Measurements from ENCODE around the gene MYL6B. TPM values are rescaled to one million over a fixed set of nuclear protein-coding genes. Genes with fewer than 3 reads are reported as not detected.

The MYL6B gene
- total RNA-seq, result 10 to 100 TPM; 68.4 to 75.1 TPM

DNA sequence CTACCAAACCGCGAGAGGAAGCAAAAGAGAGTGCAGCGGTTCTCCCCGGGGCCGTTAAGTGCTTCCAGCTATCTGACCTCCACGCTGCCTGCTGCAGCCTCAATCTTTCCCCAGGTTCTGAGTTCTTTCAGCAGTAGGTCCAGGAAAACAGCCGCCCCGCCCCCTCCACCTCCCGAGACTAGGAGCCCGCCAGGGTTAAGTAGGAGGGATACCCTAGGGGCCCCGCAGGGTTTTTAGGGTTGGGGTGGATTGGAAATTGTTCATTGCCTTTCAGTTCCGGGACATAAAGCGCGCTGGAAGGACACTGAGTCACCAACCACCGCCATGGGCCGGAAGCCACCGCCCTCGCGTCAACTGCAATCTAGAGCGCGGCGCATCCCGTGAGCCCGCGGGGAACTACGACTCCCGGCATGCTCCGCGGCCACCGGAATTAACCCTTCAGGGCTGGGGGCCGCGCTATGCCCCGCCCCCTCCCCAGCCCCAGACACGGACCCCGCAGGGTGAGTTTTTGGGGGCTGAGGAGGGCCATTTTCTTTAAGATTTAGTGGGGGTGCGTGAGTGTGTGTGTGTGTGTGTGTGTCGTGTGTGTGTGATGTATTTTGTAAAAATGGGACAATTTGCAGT is at the start of gene MYL6B:
TSS of gene MYL6B (plus strand) at position 456 of the 624 bp plus-strand sequence. CDS start 1,332 bp downstream, outside the sequence.
- CTCF ChIA-PET, result interaction anchor here (0.9 to 3.0 kb wide), 7 partner anchors 10 to 37 kb away, joined by 3 to 8 read pairs (median 3); partner anchors contain the start of genes ESYT1 and SMARCC2
- POLR2A ChIA-PET, result interaction anchor here (0.6 to 1.4 kb wide), 9 partner anchors 9 to 111 kb away, joined by 3 to 13 read pairs (median 4); partner anchors contain the start of genes ESYT1, PA2G4 and SMARCC2

DNA sequence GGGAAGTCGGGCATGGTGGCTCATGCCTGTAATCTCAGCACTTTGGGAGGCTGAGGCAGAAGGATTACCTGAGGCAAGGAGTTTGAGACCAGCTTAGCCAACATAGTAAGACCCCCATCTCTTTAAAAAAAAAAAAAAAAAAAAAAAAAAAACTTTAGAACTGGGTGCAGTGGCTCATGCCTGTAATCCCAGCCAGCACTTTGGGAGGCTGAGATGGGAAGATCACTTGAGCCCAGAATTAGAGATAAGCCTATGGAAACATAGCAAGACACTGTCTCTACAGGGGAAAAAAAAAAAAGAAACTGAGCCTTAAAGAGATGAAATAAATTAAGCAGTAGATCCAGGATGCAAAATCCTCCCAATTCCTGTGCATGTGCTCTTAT is 49.7 kb upstream of the MYL6B start:
- ChIA-PET CTCF (interaction anchor here (0.6 to 3.0 kb wide), 3 partner anchors 22 to 176 kb away, joined by 3 to 20 read pairs (median 3); partner anchors contain the start of gene ERBB3), POLR2A (interaction anchor here (0.6 to 3.0 kb wide), 2 partner anchors 57 to 128 kb away, joined by 5 to 17 read pairs; no protein-coding TSS in a partner anchor)

- POLR2A ChIA-PET, result interaction anchor here (0.6 to 3.0 kb wide), 6 partner anchors 9 to 586 kb away, joined by 3 to 56 read pairs (median 5); partner anchors contain the start of genes RPL41 and ZC3H10
These were observed 49.2 kb upstream of the MYL6B start for GRCh38 chr12:56103066-56103711.

DNA sequence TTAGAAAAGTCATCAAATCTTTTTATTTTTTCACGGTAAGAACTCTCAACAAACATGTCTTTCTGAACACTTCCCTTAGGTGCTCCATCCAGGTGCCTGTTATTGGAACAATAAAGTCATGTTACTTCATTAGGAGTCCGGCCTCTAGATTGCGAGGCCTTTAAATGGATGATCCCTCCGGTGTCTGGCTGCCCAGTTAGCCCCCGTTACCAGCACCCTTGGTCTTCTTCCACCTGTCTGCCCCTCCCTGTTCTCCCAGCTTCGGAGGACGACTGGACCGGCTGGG is 48.6 kb upstream of the MYL6B start:
- ChIA-PET POLR2A (interaction anchor here (0.6 to 3.0 kb wide), 13 partner anchors 9 to 1519 kb away, joined by 3 to 56 read pairs (median 4); partner anchors contain the start of genes ESYT1, MYL6, PAN2 and RAB5B), CTCF (interaction anchor here (0.7 to 3.3 kb wide), 10 partner anchors 10 to 175 kb away, joined by 3 to 25 read pairs (median 4); partner anchors contain the start of genes ERBB3, RPL41, SMARCC2 and ZC3H10)

More at GRCh38 chr12:56103066-56103711, 49.2 kb upstream of the MYL6B start:
- CTCF ChIA-PET, result interaction anchor here (0.6 to 3.3 kb wide), 7 partner anchors 10 to 177 kb away, joined by 3 to 25 read pairs (median 4); partner anchors contain the start of genes ERBB3, RPL41, SMARCC2 and ZC3H10

- ChIA-PET CTCF (interaction anchor here (0.7 to 3.3 kb wide), 10 partner anchors 9 to 176 kb away, joined by 3 to 25 read pairs (median 4); partner anchors contain the start of genes ERBB3, RPL41, SMARCC2 and ZC3H10), POLR2A (interaction anchor here (0.5 to 3.0 kb wide), 17 partner anchors 8 to 1518 kb away, joined by 3 to 56 read pairs (median 3); partner anchors contain the start of genes ESYT1, MYL6, PAN2 and RAB5B)
These were observed 48.1 kb upstream of the MYL6B start, which contains the start of gene PA2G4 for GRCh38 chr12:56104109-56104814. TSS of gene PA2G4 (plus strand) at chr12:56104559. CDS start at chr12:56104738, 179 bp downstream.

DNA sequence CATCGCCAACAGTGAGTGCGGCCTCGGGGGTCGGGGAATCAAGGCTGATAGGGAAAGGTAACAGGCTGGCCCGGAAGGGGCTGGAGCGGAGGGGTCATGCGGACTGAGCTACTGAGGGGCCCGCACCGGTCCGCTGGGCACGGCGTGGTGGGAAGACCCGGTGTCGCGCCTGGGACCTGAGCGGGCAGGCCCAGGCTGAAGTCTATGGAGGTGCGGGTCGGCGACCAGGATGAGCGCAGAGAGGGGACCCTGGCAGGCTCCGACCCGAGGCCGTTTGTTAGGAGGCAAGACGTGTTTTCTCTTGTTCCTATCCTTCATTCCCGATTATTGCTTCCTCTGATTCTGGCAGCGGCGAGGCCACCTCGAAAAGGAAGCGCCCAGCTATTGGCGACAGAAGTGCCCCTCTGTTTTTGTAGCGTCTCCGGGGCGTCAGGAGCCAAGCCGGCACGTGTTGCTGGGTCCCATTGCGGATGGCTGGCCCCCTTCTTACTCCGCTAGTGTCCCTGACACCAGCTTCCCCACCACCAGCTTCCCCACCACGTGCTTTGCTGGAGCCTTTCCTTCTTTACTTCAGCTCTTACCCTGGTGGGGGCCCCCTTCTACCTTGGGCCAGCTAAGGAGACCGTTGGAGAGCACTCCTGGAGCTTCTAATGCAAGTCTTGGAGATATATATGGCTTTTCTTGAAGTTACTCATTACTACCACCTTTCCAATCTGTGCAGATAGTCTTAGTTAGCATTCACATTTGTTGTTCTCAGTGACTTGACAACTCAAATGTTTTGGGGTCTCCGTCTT is 47.4 kb upstream of the MYL6B start:
- CTCF ChIA-PET, result interaction anchor here (0.7 to 3.3 kb wide), 6 partner anchors 10 to 85 kb away, joined by 3 to 25 read pairs (median 11); partner anchors contain the start of genes ERBB3, RPL41, SMARCC2 and ZC3H10
- POLR2A ChIA-PET, result interaction anchor here (0.6 to 3.0 kb wide), 9 partner anchors 12 to 360 kb away, joined by 3 to 56 read pairs (median 4); partner anchors contain the start of genes ESYT1, RAB5B, RNF41 and RPL41

DNA sequence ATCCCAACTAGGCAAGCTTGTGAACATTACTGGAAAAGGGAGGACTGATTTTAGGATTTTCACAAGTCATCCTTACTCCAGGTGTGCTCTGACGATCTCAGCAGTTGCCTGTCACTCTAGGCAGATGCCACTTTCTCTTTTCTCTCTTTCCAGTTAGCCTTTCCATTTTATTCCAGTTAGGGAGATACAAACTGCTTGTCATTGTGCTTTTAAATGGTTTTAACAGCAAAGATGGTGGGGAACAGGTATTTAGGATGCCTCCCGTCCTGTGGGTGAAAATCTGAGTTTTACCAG is 46.8 kb upstream of the MYL6B start:
- ChIA-PET CTCF (interaction anchor here (0.8 to 3.3 kb wide), 5 partner anchors 12 to 85 kb away, joined by 3 to 25 read pairs (median 18); partner anchors contain the start of genes ERBB3, RPL41, SMARCC2 and ZC3H10), POLR2A (interaction anchor here (3.0 kb wide), 1 partner anchor 11 kb away, joined by 56 read pairs; the partner anchor contains the start of genes RPL41 and ZC3H10)

GRCh38 chr12:56107242-56107641 is 45.1 kb upstream of the MYL6B start:
- POLR2A ChIA-PET, result interaction anchor here (0.9 to 1.8 kb wide), 3 partner anchors 9 to 45 kb away, joined by 3 to 5 read pairs (median 3); partner anchors contain the start of genes RPL41 and ZC3H10
- CTCF ChIA-PET, result interaction anchor here (1.9 kb wide), 1 partner anchor 11 kb away, joined by 6 read pairs; the partner anchor contains the start of gene ZC3H10

GRCh38 chr12:56110571-56110970 is 41.8 kb upstream of the MYL6B start:
- POLR2A ChIA-PET, result no interaction called here

DNA sequence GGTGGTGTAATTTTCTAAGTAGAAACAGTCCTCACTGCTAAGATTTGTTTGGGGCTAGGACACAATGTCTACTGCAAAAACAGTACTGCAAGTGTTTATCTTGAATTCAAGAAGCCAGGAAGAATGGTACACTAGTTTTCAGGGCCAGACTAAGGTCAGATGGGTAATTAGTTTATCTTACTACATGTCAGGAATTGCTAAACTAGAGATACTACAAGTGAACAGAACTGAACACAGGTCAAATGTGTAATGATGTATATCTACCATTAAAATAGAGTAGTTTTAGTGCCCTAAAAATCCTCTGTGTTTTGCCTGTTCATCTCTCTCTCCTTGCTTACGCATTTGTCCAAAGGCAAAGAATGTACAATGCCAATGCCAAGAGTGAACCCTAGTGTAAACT is 38.3 kb upstream of the MYL6B start:
- CTCF ChIA-PET, result no interaction called here
- POLR2A ChIA-PET, result no interaction called here

More at GRCh38 chr12:56110571-56110970, 41.8 kb upstream of the MYL6B start:
- CTCF ChIA-PET, result no interaction called here

DNA sequence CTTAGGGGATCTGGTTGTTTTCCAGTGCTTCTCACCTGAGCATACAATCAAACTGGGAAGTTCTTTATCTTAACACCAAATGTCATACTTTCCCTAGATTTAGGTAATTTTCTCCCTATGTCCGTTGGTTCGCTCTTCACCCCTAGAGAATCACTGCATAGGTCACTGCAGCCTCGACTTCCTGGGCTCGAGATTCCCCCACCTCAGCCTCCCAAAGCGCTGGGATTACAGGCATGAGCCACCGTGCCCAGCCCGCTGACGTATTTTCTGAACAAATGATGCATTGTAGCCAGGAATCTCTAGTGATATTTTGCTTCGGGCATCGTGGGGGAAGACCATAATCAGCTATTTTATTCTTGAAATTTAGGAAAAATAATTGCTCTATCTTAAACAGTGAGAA is 37.1 kb upstream of the MYL6B start:
- ChIA-PET POLR2A (interaction anchor here (4.1 kb wide), 1 partner anchor 11 kb away, joined by 56 read pairs; the partner anchor contains the start of gene PA2G4), CTCF (interaction anchor here (1.7 kb wide), 2 partner anchors 10 to 68 kb away, joined by 4 read pairs; no protein-coding TSS in a partner anchor)

DNA sequence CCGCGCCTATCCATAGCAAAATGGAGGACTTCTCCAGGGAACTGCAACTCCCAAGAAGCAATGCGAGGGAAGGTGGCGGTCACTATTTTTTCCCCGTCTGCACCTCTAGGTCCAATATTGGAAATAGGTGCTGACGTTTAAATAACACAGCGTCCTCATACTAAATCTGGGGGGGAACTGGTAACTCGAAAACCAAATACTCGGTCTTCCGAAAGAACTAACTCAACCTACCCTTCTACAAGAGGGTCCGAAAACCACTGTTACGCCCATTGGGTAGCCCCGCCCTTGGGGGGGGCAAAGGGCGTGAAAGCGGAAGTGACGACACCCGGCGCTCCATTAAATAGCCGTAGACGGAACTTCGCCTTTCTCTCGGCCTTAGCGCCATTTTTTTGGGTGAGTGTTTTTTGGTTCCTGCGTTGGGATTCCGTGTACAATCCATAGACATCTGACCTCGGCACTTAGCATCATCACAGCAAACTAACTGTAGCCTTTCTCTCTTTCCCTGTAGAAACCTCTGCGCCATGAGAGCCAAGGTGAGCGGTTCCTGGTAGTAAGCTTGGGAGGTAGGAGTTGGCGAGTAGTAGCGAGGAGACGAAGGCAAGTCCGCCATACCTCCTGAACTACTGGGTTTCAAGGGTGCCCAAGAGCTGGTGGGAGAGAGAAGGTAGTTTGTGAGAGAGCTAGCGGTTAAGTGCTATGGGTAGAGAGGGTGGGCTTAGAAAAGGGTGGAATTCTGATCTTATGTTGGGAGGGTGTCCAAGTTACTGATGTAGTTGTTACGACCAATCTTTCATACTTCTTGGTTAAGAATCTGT is 35.9 kb upstream of the MYL6B start, which contains the start of gene RPL41:
TSS of gene RPL41 (plus strand) at position 367 of the 815 bp plus-strand sequence.
- ChIA-PET POLR2A (interaction anchor here (0.6 to 4.2 kb wide), 12 partner anchors 10 to 189 kb away, joined by 3 to 56 read pairs (median 6); partner anchors contain the start of genes ANKRD52, ESYT1, PA2G4 and PYM1), CTCF (interaction anchor here (1.7 to 6.2 kb wide), 4 partner anchors 9 to 73 kb away, joined by 4 to 73 read pairs (median 16); partner anchors contain the start of genes PA2G4 and SMARCC2)

DNA sequence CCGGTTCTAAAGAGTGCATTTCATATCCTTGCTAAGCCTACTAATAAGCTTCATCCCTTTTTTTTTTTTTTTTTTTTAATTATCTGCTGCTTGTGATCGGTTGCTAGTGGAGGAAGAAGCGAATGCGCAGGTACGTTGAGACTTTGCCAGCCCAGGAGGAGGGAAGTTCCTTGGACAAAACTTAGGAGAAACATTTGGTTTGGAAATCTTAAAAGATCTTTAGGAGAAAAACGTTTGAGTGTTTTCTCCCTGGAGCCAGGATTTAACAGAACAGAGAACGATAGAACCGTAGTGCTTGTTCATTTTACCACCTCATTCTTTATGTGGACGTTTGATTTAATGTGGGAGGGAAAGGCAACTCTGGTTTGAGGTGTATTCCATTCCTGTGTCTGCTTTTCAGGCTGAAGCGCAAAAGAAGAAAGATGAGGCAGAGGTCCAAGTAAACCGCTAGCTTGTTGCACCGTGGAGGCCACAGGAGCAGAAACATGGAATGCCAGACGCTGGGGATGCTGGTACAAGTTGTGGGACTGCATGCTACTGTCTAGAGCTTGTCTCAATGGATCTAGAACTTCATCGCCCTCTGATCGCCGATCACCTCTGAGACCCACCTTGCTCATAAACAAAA is 35.2 kb upstream of the MYL6B start:
- POLR2A ChIA-PET, result interaction anchor here (0.5 to 4.2 kb wide), 16 partner anchors 9 to 567 kb away, joined by 3 to 56 read pairs (median 5); partner anchors contain the start of genes ANKRD52, ESYT1, PA2G4 and PYM1
- CTCF ChIA-PET, result interaction anchor here (0.7 to 6.2 kb wide), 8 partner anchors 10 to 378 kb away, joined by 3 to 73 read pairs (median 6); partner anchors contain the start of genes ESYT1, PA2G4 and SMARCC2

GRCh38 chr12:56117778-56118687 is 34.4 kb upstream of the MYL6B start, which contains the start of gene ZC3H10:
TSS of gene ZC3H10 (plus strand) at chr12:56118266. CDS start at chr12:56120563, 2,297 bp downstream.
- CTCF ChIA-PET, result interaction anchor here (0.6 to 6.2 kb wide), 15 partner anchors 9 to 379 kb away, joined by 3 to 73 read pairs (median 5); partner anchors contain the start of genes ANKRD52, ESYT1, IL23A and PA2G4
- POLR2A ChIA-PET, result interaction anchor here (0.5 to 4.2 kb wide), 15 partner anchors 10 to 1837 kb away, joined by 3 to 56 read pairs (median 6); partner anchors contain the start of genes ESYT1, MYL6, PA2G4 and RNF41

Measured in activated CD8-positive, alpha-beta memory T cell treated with anti-CD3 and anti-CD28 coated beads for 36 hours (primary cell).